HG03575 (cell line): ENCODE measurements around the gene MGAT5.

Source experiments
- ATAC-seq: cut with Tn5 transposase; IDR thresholded peaks from one replicate; pipeline ENCODE4 v1.9.1; 2021; ENCODE audit not compliant: unreplicated experiment, insufficient number of reproducible peaks, low FRiP score; ENCODE audit errors: extremely low read depth

MGAT5 gene

GRCh38 chr2:134253804-134254203 lies at the start of gene MGAT5:
TSS of gene MGAT5 (plus strand) at chr2:134254072. CDS start at chr2:134254404, 332 bp downstream.
- no peak for ATAC-seq

- no peak for ATAC-seq
These were observed 48.8 kb upstream of the MGAT5 start for GRCh38 chr2:134205087-134205486.

GRCh38 chr2:134206031-134206430 lies 47.8 kb upstream of the MGAT5 start:
- ATAC-seq, result no peak

GRCh38 chr2:134206573-134206972 lies 47.3 kb upstream of the MGAT5 start:
- ATAC-seq, result no peak

- ATAC-seq, result peak; percentile 44
These were observed 46.2 kb upstream of the MGAT5 start for GRCh38 chr2:134207589-134208209.

GRCh38 chr2:134208825-134209224 lies 45.0 kb upstream of the MGAT5 start:
- no peak for ATAC-seq

GRCh38 chr2:134212746-134213145 lies 41.1 kb upstream of the MGAT5 start:
- ATAC-seq, result no peak

- ATAC-seq, result no peak
These were observed 37.6 kb upstream of the MGAT5 start for GRCh38 chr2:134216152-134216829.

- no peak for ATAC-seq
These were observed 36.5 kb upstream of the MGAT5 start for GRCh38 chr2:134217351-134217750.

- peak; percentile 62 for ATAC-seq
These were observed 35.9 kb upstream of the MGAT5 start for GRCh38 chr2:134217924-134218323.

- ATAC-seq, result no peak
These were observed 35.5 kb upstream of the MGAT5 start for GRCh38 chr2:134218414-134218813.

GRCh38 chr2:134218930-134219658 lies 34.8 kb upstream of the MGAT5 start:
- ATAC-seq, result no peak

GRCh38 chr2:134220344-134220974 lies 33.4 kb upstream of the MGAT5 start:
- no peak for ATAC-seq

GRCh38 chr2:134224005-134224404 lies 29.9 kb upstream of the MGAT5 start:
- ATAC-seq, result no peak

- ATAC-seq, result no peak
These were observed 28.7 kb upstream of the MGAT5 start for GRCh38 chr2:134225173-134225572.

GRCh38 chr2:134225841-134226240 lies 28.0 kb upstream of the MGAT5 start:
- no peak for ATAC-seq

- no peak for ATAC-seq
These were observed 27.3 kb upstream of the MGAT5 start for GRCh38 chr2:134226601-134227000.

GRCh38 chr2:134227666-134228065 lies 26.2 kb upstream of the MGAT5 start:
- no peak for ATAC-seq

- ATAC-seq, result no peak
These were observed 25.4 kb upstream of the MGAT5 start for GRCh38 chr2:134228493-134228903.

- ATAC-seq, result no peak
These were observed 24.3 kb upstream of the MGAT5 start for GRCh38 chr2:134229540-134229939.
